Measurements from ENCODE around the gene IQGAP2.
"Not testable (repeated sequence)": the region's sequence is repeated elsewhere in the genome, so short reads cannot be mapped to it uniquely, and the experiment has no call there.

IQGAP2 gene

GRCh38 chr5:76674330-76675066 is 271.4 kb downstream of the IQGAP2 start:
- no peak for FAIRE-seq
- no peak for DNase-seq (ENCODE audit: insufficient read length, low spot score)

- FAIRE-seq, result no peak
- no peak for DNase-seq (ENCODE audit: insufficient read length, low spot score)
These were observed 272.3 kb downstream of the IQGAP2 start for GRCh38 chr5:76675364-76675763.

DNA sequence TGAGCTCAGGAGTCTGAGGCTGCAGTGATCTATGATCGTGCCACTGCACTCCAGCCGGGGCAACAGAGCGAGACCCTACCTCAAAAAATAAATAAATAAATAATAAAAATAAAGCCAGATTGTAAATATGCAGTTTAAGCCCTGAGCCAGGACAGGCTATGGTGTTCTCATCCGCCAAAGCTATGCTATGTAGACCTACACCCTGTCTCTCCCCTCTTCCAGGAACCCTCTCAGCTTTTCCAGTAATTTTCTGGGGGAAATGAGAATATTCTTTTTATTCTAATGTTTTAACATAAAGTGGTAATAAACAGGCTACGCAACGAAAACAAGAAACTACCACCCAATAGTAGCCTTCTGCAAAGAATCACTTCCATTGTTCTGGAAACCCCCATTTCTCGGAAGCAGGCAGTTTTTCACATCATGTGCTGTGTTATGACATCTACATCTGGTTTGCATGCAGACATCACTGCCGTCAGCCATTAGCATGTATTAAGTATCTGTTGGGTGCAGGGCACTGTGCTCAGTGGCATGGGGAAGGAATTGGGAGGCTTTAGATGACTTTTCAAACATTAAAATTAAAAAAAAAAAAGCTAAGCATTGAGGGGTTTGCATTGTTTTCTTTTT is 274.9 kb downstream of the IQGAP2 start:
- FAIRE-seq (no peak), DNase-seq (ENCODE audit: insufficient read length, low spot score) (no peak)

GRCh38 chr5:76679231-76679630 is 276.1 kb downstream of the IQGAP2 start:
- no peak for FAIRE-seq
- no peak for DNase-seq (ENCODE audit: insufficient read length, low spot score)

- DNase-seq (ENCODE audit: insufficient read length, low spot score); FAIRE-seq: not testable (repeated sequence)
These were observed 277.7 kb downstream of the IQGAP2 start for GRCh38 chr5:76680826-76681225.

- FAIRE-seq (peak; percentile 48), DNase-seq (ENCODE audit: insufficient read length, low spot score) (no peak)
These were observed 278.2 kb downstream of the IQGAP2 start for GRCh38 chr5:76681287-76681686.

DNA sequence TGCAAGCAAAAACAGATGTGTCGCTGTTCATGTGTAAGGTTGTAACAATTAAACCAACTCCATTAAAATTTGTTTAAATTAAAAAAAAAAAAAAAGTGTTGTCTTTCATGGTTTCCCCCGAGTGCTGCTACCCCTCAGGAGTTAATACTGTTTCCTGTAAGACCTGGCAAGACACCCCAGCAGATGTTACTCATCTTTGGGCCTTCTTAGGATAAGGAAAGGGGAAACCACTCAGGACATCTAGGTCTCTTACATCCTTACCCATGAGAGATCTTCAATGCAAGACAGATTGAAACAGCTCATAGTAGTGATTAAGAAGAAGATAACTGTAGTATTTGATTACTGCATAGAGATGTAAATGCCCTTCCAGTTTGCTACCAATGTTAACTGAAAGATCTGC is 279.3 kb downstream of the IQGAP2 start:
- DNase-seq (ENCODE audit: insufficient read length, low spot score) (no peak), FAIRE-seq (no peak)

- no peak for DNase-seq (ENCODE audit: insufficient read length, low spot score)
- FAIRE-seq, result no peak
These were observed 281.0 kb downstream of the IQGAP2 start for GRCh38 chr5:76683816-76684731.

- FAIRE-seq (no peak), DNase-seq (ENCODE audit: insufficient read length, low spot score) (no peak)
These were observed 281.9 kb downstream of the IQGAP2 start for GRCh38 chr5:76684756-76685519.

DNA sequence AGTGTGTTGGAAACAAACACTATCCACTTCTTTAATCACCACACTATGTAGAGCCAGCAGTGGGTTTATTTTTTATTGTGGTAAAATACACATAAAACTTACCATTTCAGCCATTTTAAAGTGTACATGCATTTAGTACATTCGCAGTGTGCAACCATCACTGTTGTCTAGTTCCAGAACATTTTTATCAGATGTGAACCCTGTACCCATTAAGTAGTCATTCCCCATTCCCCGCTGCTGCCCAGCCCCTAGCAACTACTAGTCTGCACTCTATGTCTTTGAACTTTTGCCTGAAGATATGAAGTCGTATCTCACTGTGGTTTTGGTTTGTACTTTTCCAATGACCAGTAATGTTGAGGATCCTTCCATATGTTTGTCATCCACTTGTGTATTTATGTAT is 282.6 kb downstream of the IQGAP2 start:
- no peak for FAIRE-seq

DNA sequence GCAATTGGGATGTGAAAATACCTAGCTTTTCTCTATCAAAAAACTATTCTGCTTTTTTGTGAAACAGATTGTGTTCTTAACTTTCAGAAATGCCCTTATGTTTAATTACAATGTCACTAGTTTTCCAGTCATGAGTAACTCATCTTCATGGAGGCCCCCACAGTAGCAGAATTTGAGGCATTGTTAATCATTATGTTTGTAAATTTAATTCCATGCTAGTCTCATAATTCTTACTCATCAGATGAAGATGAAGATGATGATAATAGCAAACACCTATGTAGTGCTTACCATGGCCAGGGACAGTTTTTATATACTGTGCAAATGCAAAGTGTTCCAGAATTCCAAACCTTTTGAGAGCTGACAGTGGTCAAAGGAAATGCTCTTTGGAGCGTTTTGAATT is 285.1 kb downstream of the IQGAP2 start:
- no peak for DNase-seq (ENCODE audit: insufficient read length, low spot score)
- FAIRE-seq, result no peak

More for the DNA sequence above, 282.6 kb downstream of the IQGAP2 start:
- DNase-seq (ENCODE audit: insufficient read length, low spot score), result no peak

DNA sequence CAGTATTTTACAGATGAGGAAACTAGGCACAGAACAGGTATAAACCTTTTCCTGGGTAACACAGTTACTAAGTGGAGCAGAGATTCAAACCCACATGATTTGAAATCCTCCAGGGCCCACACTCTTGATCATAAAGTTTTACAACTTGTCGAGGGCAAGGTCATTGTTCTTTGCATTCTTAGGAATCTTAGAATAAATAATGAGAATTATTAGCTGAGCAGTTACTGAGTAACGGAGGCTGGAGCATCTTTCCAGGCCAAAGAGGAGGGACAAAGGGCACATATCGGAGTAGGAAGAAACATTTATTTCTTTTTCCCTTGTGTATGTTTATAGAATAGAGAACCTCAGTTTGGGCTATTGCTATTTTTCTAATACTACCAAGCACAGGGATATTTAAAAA is 285.8 kb downstream of the IQGAP2 start:
- DNase-seq (ENCODE audit: insufficient read length, low spot score) (no peak), FAIRE-seq (no peak)

- FAIRE-seq (no peak), DNase-seq (ENCODE audit: insufficient read length, low spot score) (no peak)
These were observed 286.4 kb downstream of the IQGAP2 start for GRCh38 chr5:76689321-76690036.

- FAIRE-seq (no peak), DNase-seq (ENCODE audit: insufficient read length, low spot score) (no peak)
These were observed 287.1 kb downstream of the IQGAP2 start for GRCh38 chr5:76690037-76690679.

DNA sequence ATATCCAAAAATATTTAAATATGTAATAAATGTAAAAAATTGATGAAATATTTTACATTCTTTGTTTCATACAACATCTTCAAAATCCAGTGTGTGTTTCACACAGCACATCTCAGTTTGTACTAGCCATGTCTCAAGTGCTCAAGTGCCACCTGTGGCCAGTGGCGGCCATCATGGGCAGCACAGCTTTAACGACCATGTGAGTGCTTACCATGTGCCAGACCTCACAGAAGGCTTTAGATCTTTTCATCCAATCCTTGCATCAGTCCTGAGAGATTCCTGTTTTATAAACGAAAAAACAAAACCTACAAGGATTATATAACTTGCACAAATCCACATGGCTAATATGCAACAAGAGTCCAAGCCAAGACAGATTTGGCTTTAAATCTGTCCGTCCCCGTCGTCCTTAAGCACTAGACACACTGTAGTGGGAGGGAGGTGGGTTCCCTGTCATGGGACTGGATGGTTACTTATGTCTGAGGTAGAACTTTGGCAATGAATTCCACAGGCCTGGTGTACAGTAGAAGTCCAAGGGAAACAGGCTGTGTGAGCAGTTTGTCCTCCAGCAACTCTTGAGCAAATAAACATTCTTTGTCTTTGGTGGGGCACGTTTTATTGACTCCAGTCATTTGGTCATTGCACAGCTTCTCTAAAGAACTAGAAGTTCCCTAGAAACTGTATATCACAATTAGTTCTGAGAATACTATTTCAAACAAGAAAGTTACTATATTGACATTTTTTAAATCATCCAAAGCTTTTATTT is 287.8 kb downstream of the IQGAP2 start:
- FAIRE-seq, result no peak
- no peak for DNase-seq (ENCODE audit: insufficient read length, low spot score)

- FAIRE-seq (no peak), DNase-seq (ENCODE audit: insufficient read length, low spot score) (no peak)
These were observed 288.6 kb downstream of the IQGAP2 start for GRCh38 chr5:76691467-76692273.

- DNase-seq (ENCODE audit: insufficient read length, low spot score), result no peak
- no peak for FAIRE-seq
These were observed 289.1 kb downstream of the IQGAP2 start for GRCh38 chr5:76692274-76692540.

- FAIRE-seq (no peak), DNase-seq (ENCODE audit: insufficient read length, low spot score) (no peak)
These were observed 289.6 kb downstream of the IQGAP2 start for GRCh38 chr5:76692651-76693050.
